ENCODE measurements around the gene SEC22C. TPM values are rescaled to one million over a fixed set of nuclear protein-coding genes. Genes with fewer than 3 reads are reported as not detected.
A peak's percentile ranks its signal among the peaks of the same experiment; 100 is the strongest.

SEC22C gene
- total RNA-seq, 1 donor from 2014 or later, result 49.6 TPM

DNA sequence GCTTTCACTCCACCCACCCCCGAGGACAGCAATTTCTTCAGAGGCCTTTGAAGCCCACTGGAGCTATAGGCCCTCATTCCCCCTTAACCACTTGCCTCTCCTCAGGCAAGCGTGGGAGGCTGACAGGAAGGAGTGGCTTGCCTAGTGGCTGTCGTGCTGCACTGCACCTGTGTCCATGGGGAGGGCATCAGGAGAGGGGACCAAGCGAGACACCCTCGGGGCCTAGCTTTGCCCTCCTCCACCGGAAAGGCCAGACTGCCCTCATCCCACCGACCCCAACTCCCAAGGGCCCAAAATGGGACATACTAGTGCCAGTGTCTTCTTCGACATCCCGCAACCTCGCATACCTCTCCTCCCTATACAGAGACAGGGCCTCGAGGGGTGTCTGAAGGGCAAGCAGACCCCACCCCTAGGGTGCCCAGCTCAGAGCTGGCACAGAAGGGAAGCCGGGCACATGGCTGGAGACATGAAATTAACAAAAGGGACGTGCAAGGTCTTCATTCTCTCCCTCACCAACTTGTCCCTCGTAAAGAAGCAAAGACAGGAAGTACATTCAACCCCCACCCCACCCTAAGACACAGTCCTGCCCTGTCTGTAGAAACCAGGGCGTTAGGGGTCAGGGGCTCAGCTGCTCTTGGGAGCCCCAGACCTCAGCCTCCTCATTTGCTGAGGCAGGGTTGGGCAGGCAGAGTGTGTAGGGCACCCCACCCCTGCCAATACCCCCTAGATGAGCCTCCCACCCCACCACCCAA is 55.0 kb downstream of the SEC22C start:
- Mint-ChIP-seq H3K4me1 (ENCODE audit: unreplicated experiment) (peaks cover 23% of the 10 kb centered on the region), H3K36me3 (ENCODE audit: low read depth, unreplicated experiment) (peaks cover 8% of the 10 kb centered on the region), H3K4me3 (ENCODE audit: unreplicated experiment) (no peak overlapping the region), H3K27me3 (ENCODE audit: unreplicated experiment) (peaks cover 10% of the 10 kb centered on the region), H3K27ac (ENCODE audit: unreplicated experiment) (no peak overlapping the region), H3K9me3 (ENCODE audit: unreplicated experiment) (no peaks in the 10 kb centered on the region)
- peak; percentile 27 for DNase-seq (ENCODE audit: low spot score)
- TF ChIP-seq, protein P1, sequence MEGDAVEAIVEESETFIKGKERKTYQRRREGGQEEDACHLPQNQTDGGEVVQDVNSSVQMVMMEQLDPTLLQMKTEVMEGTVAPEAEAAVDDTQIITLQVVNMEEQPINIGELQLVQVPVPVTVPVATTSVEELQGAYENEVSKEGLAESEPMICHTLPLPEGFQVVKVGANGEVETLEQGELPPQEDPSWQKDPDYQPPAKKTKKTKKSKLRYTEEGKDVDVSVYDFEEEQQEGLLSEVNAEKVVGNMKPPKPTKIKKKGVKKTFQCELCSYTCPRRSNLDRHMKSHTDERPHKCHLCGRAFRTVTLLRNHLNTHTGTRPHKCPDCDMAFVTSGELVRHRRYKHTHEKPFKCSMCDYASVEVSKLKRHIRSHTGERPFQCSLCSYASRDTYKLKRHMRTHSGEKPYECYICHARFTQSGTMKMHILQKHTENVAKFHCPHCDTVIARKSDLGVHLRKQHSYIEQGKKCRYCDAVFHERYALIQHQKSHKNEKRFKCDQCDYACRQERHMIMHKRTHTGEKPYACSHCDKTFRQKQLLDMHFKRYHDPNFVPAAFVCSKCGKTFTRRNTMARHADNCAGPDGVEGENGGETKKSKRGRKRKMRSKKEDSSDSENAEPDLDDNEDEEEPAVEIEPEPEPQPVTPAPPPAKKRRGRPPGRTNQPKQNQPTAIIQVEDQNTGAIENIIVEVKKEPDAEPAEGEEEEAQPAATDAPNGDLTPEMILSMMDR (IDR thresholded peaks at IDR 0.05; ENCODE audit: unreplicated experiment), result no peak

DNA sequence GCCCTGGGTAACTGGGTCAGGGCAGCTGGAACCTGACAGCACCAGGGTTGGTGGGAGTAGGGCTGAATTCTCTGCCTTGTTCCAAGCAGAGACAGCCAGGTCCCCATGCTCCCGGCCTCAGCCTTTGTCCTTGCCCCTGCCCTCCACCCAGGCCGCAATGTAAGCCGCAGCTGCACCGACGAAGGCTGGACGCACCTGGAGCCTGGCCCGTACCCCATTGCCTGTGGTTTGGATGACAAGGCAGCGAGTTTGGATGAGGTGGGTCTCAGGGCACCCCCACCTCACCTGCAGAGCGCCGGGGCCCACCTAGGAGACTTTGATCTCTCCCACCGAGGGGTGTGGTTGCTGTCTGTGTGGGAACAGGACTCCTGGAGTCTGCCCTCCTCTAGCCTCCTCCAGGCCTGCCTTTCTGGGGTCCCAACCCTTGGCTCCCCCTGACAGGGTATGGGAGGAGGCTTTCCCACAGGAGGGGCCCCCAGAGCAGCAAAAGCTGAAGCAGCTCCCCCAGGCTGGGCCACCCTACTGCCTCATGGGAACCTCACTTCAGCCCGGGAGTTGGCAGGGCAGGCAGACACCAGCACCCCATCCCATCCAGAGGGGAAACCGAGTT is 55.9 kb downstream of the SEC22C start:
- TF ChIP-seq, protein P1 (IDR thresholded peaks at IDR 0.05; ENCODE audit: unreplicated experiment), result no peak
- Mint-ChIP-seq H3K27me3 (ENCODE audit: unreplicated experiment) (peaks cover 8% of the 10 kb centered on the region), H3K4me3 (ENCODE audit: unreplicated experiment) (no peak overlapping the region), H3K4me1 (ENCODE audit: unreplicated experiment) (peaks cover 29% of the 10 kb centered on the region), H3K9me3 (ENCODE audit: unreplicated experiment) (no peaks in the 10 kb centered on the region), H3K27ac (ENCODE audit: unreplicated experiment) (no peak overlapping the region), H3K36me3 (ENCODE audit: low read depth, unreplicated experiment) (peaks cover 8% of the 10 kb centered on the region)
- DNase-seq (ENCODE audit: low spot score), result no peak

DNA sequence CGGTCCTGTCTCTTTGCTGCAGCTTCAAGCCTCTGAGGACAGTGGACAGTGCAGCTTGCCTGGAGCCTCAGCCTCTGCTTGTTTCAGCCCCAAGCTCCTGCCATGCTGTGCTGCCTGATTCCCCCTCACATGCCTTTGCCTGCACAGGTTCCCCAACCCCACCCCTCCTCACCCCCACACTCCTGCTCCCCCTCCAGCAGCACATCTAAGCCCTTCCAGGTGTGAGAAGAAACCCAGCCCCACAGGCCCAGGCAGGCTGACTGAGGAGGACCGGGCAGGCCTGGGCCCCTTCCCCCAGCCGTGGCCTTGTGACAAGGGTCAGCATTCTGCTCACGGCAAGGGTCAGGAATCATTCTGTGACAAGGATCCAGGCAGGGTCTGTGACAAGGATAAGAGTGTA is 56.6 kb downstream of the SEC22C start:
- H3K4me1 Mint-ChIP-seq (ENCODE audit: unreplicated experiment), result peaks cover 32% of the 10 kb centered on the region
- no peak overlapping the region for H3K27ac Mint-ChIP-seq (ENCODE audit: unreplicated experiment)
- peaks cover 6% of the 10 kb centered on the region for H3K36me3 Mint-ChIP-seq (ENCODE audit: low read depth, unreplicated experiment)
- H3K27me3 Mint-ChIP-seq (ENCODE audit: unreplicated experiment), result peaks cover 6% of the 10 kb centered on the region
- no peak for DNase-seq (ENCODE audit: low spot score)
- H3K9me3 Mint-ChIP-seq (ENCODE audit: unreplicated experiment), result no peaks in the 10 kb centered on the region
- H3K4me3 Mint-ChIP-seq (ENCODE audit: unreplicated experiment), result no peak overlapping the region
- TF ChIP-seq, protein P1 (IDR thresholded peaks at IDR 0.05; ENCODE audit: unreplicated experiment), result no peak

DNA sequence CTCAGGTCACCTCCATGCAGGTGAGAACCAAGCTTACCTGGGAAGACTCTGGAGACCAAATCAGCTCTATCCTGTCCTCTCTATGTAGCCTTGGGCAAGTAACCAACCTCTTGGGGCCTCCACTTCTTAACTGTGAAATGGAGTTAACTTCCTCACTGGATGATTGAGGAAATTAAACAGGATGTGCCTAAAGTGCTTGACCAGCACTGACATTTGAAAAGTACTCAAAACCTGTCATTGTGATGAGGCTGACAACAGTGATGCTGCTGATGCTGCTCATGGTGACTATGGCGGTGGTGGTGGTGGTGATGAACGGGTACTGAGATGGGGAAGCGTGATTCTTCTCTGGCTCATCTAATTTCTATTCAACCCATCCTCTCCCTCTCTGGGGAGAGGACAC is 57.0 kb downstream of the SEC22C start:
- TF ChIP-seq, protein P1 (IDR thresholded peaks at IDR 0.05; ENCODE audit: unreplicated experiment), result no peak
- DNase-seq (ENCODE audit: low spot score), result no peak
- Mint-ChIP-seq H3K27ac (ENCODE audit: unreplicated experiment) (no peak overlapping the region), H3K4me3 (ENCODE audit: unreplicated experiment) (no peak overlapping the region), H3K4me1 (ENCODE audit: unreplicated experiment) (peaks cover 32% of the 10 kb centered on the region), H3K36me3 (ENCODE audit: low read depth, unreplicated experiment) (peaks cover 3% of the 10 kb centered on the region), H3K9me3 (ENCODE audit: unreplicated experiment) (no peaks in the 10 kb centered on the region), H3K27me3 (ENCODE audit: unreplicated experiment) (peaks cover 4% of the 10 kb centered on the region)

DNA sequence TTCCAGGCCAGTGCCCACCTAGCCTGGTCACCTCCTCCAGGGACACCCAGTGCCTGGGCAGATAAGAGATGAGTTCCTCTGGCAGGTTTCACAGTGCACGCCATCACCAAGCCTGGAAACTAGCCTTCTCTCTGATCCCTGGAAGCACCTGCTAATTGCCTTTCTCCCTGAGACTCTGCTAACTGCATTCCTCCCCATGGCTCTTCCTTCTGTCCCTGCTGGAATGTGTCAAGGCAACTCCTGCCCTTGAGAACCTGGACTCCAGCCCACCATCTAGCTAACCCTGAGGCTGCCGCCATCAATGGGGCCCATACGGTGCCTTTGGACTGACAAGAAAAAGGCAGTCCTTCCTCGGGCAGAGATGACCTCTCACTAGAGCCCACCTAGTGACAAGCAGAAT is 60.9 kb downstream of the SEC22C start:
- peaks cover 26% of the 10 kb centered on the region for H3K4me1 Mint-ChIP-seq (ENCODE audit: unreplicated experiment)
- TF ChIP-seq, protein P1 (IDR thresholded peaks at IDR 0.05; ENCODE audit: unreplicated experiment), result no peak
- H3K9me3 Mint-ChIP-seq (ENCODE audit: unreplicated experiment), result no peaks in the 10 kb centered on the region
- H3K27me3 Mint-ChIP-seq (ENCODE audit: unreplicated experiment), result peaks cover 2% of the 10 kb centered on the region
- DNase-seq (ENCODE audit: low spot score), result no peak
- no peak overlapping the region for H3K27ac Mint-ChIP-seq (ENCODE audit: unreplicated experiment)
- H3K4me3 Mint-ChIP-seq (ENCODE audit: unreplicated experiment), result no peak overlapping the region
- peaks cover 3% of the 10 kb centered on the region for H3K36me3 Mint-ChIP-seq (ENCODE audit: low read depth, unreplicated experiment)

All from endothelial cell (in vitro differentiated cells).